ENCODE measurements around the gene ZMAT5.

ZMAT5 gene

DNA sequence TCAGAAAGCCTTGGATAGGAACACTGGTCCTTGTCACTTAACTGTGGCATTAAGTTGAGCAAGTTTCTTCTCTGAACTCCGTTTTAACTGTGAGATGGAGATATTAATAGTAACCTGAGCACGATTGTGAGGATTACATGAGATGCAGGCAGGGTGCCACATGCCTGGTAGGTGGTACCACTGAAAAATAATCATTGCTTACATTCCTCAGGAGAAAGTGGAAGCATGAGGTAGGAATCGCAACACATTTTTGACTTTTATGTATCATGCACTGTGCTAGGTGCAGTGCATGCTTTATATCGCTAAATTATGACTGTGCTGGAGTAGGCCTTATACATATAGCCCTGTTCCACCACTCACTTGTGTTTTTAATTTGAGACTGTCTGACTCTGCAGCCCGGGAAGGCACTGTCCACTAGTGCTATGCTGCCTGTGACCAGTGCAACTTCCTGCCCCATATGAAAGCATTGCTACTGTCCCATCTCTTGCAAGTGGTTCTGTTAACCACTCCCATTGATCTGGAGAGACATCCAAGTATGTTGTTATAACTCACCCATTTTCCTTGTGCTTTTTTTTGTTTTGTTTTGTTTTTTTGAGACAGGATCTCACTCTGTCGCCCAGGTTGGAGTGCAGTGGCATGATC is 1.4 kb upstream of the ZMAT5 start:
- DNase-seq (ENCODE audit: low spot score): no peak
- in situ Hi-C loops (cut with MboI; ENCODE audit: low sequenced_read_pairs, unreplicated experiment): no loop called here
- TF ChIP-seq, protein P1, sequence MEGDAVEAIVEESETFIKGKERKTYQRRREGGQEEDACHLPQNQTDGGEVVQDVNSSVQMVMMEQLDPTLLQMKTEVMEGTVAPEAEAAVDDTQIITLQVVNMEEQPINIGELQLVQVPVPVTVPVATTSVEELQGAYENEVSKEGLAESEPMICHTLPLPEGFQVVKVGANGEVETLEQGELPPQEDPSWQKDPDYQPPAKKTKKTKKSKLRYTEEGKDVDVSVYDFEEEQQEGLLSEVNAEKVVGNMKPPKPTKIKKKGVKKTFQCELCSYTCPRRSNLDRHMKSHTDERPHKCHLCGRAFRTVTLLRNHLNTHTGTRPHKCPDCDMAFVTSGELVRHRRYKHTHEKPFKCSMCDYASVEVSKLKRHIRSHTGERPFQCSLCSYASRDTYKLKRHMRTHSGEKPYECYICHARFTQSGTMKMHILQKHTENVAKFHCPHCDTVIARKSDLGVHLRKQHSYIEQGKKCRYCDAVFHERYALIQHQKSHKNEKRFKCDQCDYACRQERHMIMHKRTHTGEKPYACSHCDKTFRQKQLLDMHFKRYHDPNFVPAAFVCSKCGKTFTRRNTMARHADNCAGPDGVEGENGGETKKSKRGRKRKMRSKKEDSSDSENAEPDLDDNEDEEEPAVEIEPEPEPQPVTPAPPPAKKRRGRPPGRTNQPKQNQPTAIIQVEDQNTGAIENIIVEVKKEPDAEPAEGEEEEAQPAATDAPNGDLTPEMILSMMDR (IDR thresholded peaks at IDR 0.05; ENCODE audit: borderline replicate concordance, control extremely low read depth, extremely low read depth, insufficient read depth, missing control alignments): no peak

DNA sequence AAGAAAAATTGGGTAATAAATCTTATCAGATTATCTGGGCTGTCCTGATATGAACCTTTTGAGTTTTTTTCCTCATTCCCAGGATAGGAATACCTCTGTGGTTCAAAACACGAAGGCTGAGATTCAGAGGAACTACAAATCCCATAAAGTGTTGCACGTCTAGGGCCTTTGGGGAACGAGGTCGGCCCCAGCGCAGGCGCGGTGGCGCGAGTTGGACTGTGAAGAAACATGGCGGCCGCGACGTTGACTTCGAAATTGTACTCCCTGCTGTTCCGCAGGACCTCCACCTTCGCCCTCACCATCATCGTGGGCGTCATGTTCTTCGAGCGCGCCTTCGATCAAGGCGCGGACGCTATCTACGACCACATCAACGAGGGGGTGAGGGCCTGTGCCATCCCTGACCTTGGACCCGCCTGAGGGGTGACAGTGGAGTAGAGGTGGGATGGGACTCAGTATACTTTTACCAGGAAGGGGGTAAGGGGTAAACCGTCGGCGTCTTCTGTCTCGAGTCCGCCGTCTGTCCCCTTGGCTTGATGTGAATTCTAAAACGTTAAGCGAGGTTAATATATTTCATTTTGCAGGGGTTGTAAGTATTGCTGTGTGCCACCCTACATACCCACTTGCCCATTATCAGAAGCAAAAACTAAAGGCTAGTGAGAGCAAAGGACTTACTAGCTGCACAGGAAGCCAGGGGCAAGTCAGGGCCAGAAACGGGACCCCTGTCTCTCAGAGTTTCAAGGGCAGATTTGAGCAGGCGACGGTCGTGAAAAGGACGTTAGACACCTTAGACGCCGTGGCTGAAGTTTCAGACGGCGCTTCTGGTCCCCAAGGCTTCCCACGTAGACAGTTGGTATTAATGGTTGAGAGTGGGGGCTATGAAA is 604 bp upstream of the ZMAT5 start, which contains the start of gene UQCR10:
TSS of gene UQCR10 (plus strand) at position 199 of the 881 bp plus-strand sequence. CDS start at position 229, 30 bp downstream.
- in situ Hi-C loops (cut with MboI; ENCODE audit: low sequenced_read_pairs, unreplicated experiment): no loop called here
- DNase-seq (ENCODE audit: low spot score): peak; percentile 95
- TF ChIP-seq, protein P1 (IDR thresholded peaks at IDR 0.05; ENCODE audit: borderline replicate concordance, control extremely low read depth, extremely low read depth, insufficient read depth, missing control alignments): no peak

DNA sequence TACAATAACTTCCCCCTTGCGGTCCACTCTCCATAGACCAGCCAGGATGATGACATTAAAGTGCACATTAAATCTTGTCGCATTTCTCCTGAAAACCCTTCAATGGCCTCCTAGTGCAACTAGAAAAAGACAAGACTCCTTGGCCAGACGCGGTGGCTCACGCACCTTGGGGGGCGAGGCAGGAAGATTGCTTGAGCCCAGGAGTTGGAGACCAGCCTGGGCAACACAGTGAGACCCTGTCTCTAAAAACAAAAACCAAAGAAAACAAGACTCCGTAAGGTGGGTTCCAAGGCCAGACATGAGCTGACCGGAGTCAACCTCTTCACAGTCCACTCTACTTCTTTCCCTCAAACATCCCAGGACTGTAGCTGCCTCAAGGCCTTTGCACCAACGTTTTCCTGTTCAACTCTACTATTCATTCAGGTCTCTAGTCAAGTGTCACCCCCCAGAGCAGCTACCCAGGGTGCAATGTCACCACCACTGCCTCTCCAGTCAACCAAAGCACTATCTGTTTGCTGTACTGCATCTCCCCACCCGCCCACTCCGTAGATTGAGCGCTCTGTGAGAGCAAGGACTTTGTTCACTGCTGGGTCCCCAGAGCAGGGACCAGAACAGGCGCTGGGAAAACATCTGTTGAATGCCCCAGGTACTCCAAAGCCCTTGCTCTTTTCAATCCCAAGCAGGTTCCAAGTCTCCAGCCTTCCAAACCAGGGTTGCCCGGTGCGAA is 739 bp downstream of the ZMAT5 start:
- TF ChIP-seq, protein P1 (IDR thresholded peaks at IDR 0.05; ENCODE audit: borderline replicate concordance, control extremely low read depth, extremely low read depth, insufficient read depth, missing control alignments): no peak
- in situ Hi-C loops (cut with MboI; ENCODE audit: low sequenced_read_pairs, unreplicated experiment): no loop called here
- DNase-seq (ENCODE audit: low spot score): peak; percentile 63

DNA sequence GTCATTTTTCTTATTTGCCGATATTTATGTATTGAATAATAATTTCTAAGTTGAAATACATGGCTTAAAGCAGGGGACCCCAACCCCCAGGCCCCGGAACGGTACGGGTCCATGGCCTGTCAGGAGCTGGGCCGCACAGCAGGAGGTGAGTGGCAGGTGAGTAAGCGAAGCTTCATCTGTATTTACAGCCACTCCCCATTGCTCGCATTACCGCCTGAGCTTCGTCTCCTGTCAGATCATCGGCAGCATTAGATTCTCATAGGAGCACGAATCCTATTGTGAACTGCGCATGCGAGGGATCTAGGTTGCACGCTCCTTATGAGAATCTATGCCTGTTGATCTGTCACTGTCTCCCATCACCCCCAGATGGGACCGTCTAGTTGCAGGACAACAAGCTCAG is 4.5 kb downstream of the ZMAT5 start:
- TF ChIP-seq, protein P1 (IDR thresholded peaks at IDR 0.05; ENCODE audit: borderline replicate concordance, control extremely low read depth, extremely low read depth, insufficient read depth, missing control alignments): no peak
- in situ Hi-C loops (cut with MboI; ENCODE audit: low sequenced_read_pairs, unreplicated experiment): no loop called here
- no peak for DNase-seq (ENCODE audit: low spot score)

DNA sequence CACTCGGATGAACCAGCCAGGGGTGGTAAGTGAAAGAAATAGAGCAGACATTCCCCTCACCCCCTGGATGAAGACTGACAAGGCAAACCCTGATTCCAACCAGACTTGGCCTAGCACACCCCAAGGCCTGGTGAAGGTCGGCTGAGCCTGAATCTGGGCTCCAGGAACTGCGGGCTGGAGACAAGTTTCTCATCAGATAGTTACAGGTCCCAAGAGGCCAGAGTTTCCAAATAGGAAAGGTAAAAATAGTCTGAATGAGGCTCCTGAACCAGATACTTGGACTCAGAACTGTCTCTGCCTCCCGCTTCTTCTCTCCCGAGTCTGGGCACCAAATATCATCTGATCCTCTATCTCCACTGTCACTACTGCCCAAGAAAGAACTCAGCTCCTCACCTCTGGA is 7.8 kb downstream of the ZMAT5 start:
- TF ChIP-seq, protein P1 (IDR thresholded peaks at IDR 0.05; ENCODE audit: borderline replicate concordance, control extremely low read depth, extremely low read depth, insufficient read depth, missing control alignments): no peak
- in situ Hi-C loops (cut with MboI; ENCODE audit: low sequenced_read_pairs, unreplicated experiment): no loop called here
- DNase-seq (ENCODE audit: low spot score): no peak

DNA sequence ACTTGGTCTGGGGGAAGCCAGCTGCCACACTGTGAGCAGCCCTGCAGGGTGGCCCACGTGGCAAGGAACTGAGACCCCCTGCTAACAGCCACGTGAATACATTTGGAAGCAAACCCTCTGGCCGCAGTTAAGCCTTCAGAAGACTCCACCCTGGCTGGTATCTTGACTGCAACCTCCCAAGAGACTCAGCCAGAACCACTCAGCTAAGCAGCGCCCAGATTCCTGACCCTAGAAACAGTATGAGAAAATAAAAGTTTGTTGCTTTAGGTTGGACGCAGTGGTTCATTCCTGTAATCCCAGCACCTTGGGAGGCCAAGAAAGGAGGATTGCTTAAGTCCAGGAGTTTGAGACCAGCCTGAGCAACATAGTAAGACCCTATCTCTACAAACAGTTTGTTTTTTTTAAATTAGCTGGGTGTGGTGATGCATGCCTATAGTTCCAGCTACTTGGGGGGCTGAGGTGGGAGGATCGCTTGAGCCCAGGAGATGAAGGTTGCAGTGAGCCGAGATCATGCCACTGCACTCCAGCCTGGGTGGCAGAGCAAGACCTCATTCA is 8.7 kb downstream of the ZMAT5 start:
- TF ChIP-seq, protein P1 (IDR thresholded peaks at IDR 0.05; ENCODE audit: borderline replicate concordance, control extremely low read depth, extremely low read depth, insufficient read depth, missing control alignments): no peak
- in situ Hi-C loops (cut with MboI; ENCODE audit: low sequenced_read_pairs, unreplicated experiment): no loop called here

More for the DNA sequence above, 8.7 kb downstream of the ZMAT5 start:
- DNase-seq (ENCODE audit: low spot score): no peak
